Right lobe of liver (tissue), 6 donors: ENCODE data around the gene SLX4IP. TPM values are rescaled to one million over a fixed set of nuclear protein-coding genes. Genes with fewer than 3 reads are reported as not detected.

Experiments
- ATAC-seq, 4 donors: fragments of 200-7000 bp; cut with Tn5 transposase; one replicate each; pipeline ENCODE4 v1.9.1; 2020; ENCODE audit warnings: mild to moderate bottlenecking in 4 of 4, moderate library complexity in 4 of 4
- DNase-seq, 3 donors: peaks; one replicate each; pipeline ENCODE4 v3.0.0-alpha.2; 2020
- H3K27ac ChIP-seq, 3 donors: fragments of 200-600 bp; one replicate each; pipeline ENCODE4 v1.8.0; 2022
- H3K27me3 ChIP-seq, 2 donors: fragments of 200-600 bp; one replicate each; pipeline ENCODE4 v1.8.0; 2022
- H3K36me3 ChIP-seq, 4 donors: fragments of 200-600 bp; sonication (generic) in 1 of 4; one replicate each; pipeline versions ENCODE4 v1.5.1 to v1.8.0; 2017 to 2022; ENCODE audit warnings: control low read depth in 1 of 4
- H3K4me1 ChIP-seq, 4 donors: fragments of 200-600 bp; sonication (generic) in 1 of 4; one replicate each; pipeline versions ENCODE4 v1.5.1 to v1.8.0; 2017 to 2022; ENCODE audit warnings: control low read depth in 1 of 4
- H3K4me3 ChIP-seq, 3 donors: fragments of 200-600 bp; one replicate each; pipeline ENCODE4 v1.8.0; 2022
- H3K9me3 ChIP-seq, 4 donors: fragments of 200-600 bp; sonication (generic) in 1 of 4; one replicate each; pipeline versions ENCODE4 v1.5.1 to v1.8.0; 2017 to 2022; ENCODE audit warnings: control low read depth in 1 of 4
- CTCF ChIP-seq, 4 donors: fragments of 200-600 bp in 3 of 4; fragments of 450-650 bp in 1 of 4; IDR thresholded peaks; one replicate each; pipeline versions ENCODE4 v1.5.1 to v1.8.0; 2016 to 2022; ENCODE audit warnings: antibody characterized with exemption in 4 of 4, mild to moderate bottlenecking in 2 of 4
- POLR2A ChIP-seq: fragments of 450-650 bp; IDR thresholded peaks from one replicate; pipeline ENCODE4 v1.6.1; 2017; ENCODE audit warnings: antibody characterized with exemption, mild to moderate bottlenecking
- WGBS: methylation state at CpG from one replicate; pipeline ENCODE4 v1.1.6; 2018; ENCODE audit warnings: low coverage, low lambda C conversion rate; ENCODE audit not compliant: insufficient coverage; ENCODE audit errors: missing lambda C conversion rate; 5-methylcytosine and 5-hydroxymethylcytosine counted together
- intact Hi-C, 2 donors: fragments of 100-400 bp; cut with DNase I; formaldehyde crosslinking; loops; one replicate each; pipeline versions ENCODE4 v1.11.2 to v1.14.1; 2022
- total RNA-seq, 6 experiments: library from RNA; depleted of rRNA in 2 of 6; stranded (reverse); fragments of >200 nt in 2 of 6; fragmentation: NEBNext Ultra II Directional in 3 of 6; extraction: Animal tissue kit (Norgen Biotek cat#: 25700) in 3 of 6; gene quantifications; one replicate each; pipeline versions ENCODE4 v1.1.0 to v1.2.4, GENCODE V29; 2016 to 2023
- donor health status: DM: no; HTN: yes; CAD: no.
- donor health status: DM: no; HTN: no; CAD: no.
- donor health status: DM: no; HTN: no; CAD: no.
- donor health status: DM: no; HTN: yes; CAD: no.
- donor health status: DM: no; HTN: yes; CAD: no.

SLX4IP gene
- total RNA-seq, 6 experiments from 2014 or later, result 2.0 to 4.0 (median 3.5) TPM

DNA sequence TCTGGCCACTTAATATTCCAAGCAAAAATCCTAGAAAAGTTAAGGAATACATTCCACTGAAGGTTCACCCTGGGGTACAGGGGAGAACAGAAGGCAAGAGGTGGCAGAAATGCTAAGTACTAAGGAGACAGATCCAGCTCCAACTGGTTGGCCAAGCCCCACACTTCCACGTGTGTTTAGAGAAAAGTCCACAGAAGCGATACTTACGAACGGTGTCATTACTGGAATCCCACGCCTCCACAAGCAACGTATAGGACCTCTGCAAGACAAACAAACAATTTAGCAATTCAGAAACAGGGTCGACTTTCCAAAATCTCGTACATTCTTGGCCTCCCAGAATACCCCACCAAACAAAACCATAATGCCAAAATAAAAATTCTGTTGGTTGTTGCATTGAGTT lies 228.7 kb downstream of the SLX4IP start:
- Histone ChIP-seq H3K4me1 (no peaks in the 10 kb centered on the region), H3K36me3 (no peaks in the 10 kb centered on the region), H3K27me3 (no peaks in the 10 kb centered on the region), H3K9me3 (no peaks in the 10 kb centered on the region), H3K27ac (no peak overlapping the region), H3K4me3 (no peak overlapping the region)
- TF ChIP-seq CTCF (IDR thresholded peaks at IDR 0.05) (no peak), POLR2A (no peak)
- 78% methylated on average over 8 of the region's 8 CpGs for WGBS
- DNase-seq, result no peak
- intact Hi-C loops, result no loop called here
- no peak for ATAC-seq

DNA sequence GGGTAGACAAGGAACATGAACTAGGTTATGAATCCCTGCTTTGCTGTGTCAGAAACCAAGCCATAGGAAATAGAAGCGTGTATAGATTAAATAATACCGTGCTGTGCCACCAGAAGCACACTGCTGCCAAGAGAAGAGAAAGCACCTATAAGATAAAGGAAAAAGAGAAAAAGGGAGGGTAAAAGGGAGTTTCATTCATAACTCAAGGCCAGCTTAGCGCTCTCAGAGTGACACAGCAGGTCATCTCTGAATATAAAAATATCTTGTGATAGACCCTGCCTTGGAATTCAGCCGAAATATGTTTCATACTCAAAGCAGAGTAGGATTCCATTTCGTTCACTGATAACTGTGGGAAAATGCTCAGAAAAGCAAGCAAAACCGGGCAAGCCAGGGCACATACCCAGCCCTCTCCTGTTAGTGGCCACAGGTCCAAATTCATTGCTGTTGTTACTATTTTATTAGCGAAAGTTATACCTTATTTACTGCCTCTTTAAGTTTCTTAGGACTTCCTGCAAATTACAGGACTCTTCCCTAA lies 230.0 kb downstream of the SLX4IP start:
- WGBS, result 57% methylated on average over 7 of the region's 7 CpGs
- intact Hi-C loops, result no loop called here
- no peak for DNase-seq
- no peak for ATAC-seq
- Histone ChIP-seq H3K4me3 (no peak overlapping the region), H3K27ac (no peak overlapping the region), H3K27me3 (no peaks in the 10 kb centered on the region), H3K36me3 (no peaks in the 10 kb centered on the region), H3K4me1 (no peaks in the 10 kb centered on the region), H3K9me3 (no peaks in the 10 kb centered on the region)
- no peak for TF ChIP-seq CTCF (IDR thresholded peaks at IDR 0.05)
- TF ChIP-seq POLR2A, result no peak

DNA sequence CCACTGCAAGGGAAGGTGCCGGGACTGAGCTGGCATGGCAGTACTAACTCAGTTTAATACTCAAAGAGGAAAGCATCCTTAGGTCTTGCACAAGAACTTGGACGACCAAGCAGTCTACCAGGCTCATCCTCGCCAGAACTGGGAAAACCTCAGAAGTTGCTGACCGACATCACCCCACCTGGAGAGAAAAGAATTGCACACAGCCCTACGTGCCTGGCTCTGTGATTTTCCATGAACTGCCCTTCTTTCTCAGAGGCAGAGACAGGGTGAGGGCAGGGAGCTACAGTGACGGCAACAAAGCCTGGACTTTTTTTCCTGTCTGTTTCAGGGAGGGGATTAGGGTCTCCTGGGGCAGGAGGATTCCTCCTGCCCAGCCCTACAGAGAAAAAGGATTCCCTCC lies 230.7 kb downstream of the SLX4IP start:
- H3K27ac ChIP-seq, result peak overlapping the region in 1 of 3 donors; percentile 41

GRCh38 chr20:10666221-10667076 lies 231.3 kb downstream of the SLX4IP start:
- DNase-seq (no peak), ATAC-seq (no peak)
- H3K27me3 ChIP-seq, result no peaks in the 10 kb centered on the region
- no peaks in the 10 kb centered on the region for H3K4me1 ChIP-seq
- H3K36me3 ChIP-seq, result no peaks in the 10 kb centered on the region
- WGBS, result 72% methylated on average over 4 of the region's 7 CpGs
- intact Hi-C loops, result no loop called here
- H3K27ac ChIP-seq, result peak overlapping the region in 2 of 3 donors; percentile 10 to 41
- no peak overlapping the region for H3K4me3 ChIP-seq
- TF ChIP-seq CTCF (IDR thresholded peaks at IDR 0.05), result no peak
- TF ChIP-seq POLR2A, result no peak
- H3K9me3 ChIP-seq, result no peaks in the 10 kb centered on the region

More for the DNA sequence above, 230.7 kb downstream of the SLX4IP start:
- intact Hi-C loops, result no loop called here
- Histone ChIP-seq H3K27me3 (no peaks in the 10 kb centered on the region), H3K36me3 (no peaks in the 10 kb centered on the region), H3K4me1 (no peaks in the 10 kb centered on the region), H3K9me3 (no peaks in the 10 kb centered on the region), H3K4me3 (no peak overlapping the region)
- ATAC-seq (no peak), DNase-seq (no peak)
- WGBS, result 71% methylated on average over 5 of the region's 6 CpGs
- no peak for TF ChIP-seq POLR2A
- no peak for TF ChIP-seq CTCF (IDR thresholded peaks at IDR 0.05)
